HG02852 (cell line): Measurements from ENCODE around the gene LAGE3.

ENCODE experiments used
- ATAC-seq: cut with Tn5 transposase; IDR thresholded peaks from one replicate; pipeline ENCODE4 v1.9.1; 2021; ENCODE audit warnings: mild to moderate bottlenecking, moderate library complexity; ENCODE audit not compliant: unreplicated experiment

The LAGE3 gene

GRCh38 chrX:154436983-154437752 is 41.9 kb downstream of the LAGE3 start, which contains the start of gene GDI1:
TSS of gene GDI1 (plus strand) at chrX:154437154. CDS start at chrX:154437255, 101 bp downstream.
- no peak for ATAC-seq

GRCh38 chrX:154436374-154436982 is 42.6 kb downstream of the LAGE3 start:
- ATAC-seq: no peak

DNA sequence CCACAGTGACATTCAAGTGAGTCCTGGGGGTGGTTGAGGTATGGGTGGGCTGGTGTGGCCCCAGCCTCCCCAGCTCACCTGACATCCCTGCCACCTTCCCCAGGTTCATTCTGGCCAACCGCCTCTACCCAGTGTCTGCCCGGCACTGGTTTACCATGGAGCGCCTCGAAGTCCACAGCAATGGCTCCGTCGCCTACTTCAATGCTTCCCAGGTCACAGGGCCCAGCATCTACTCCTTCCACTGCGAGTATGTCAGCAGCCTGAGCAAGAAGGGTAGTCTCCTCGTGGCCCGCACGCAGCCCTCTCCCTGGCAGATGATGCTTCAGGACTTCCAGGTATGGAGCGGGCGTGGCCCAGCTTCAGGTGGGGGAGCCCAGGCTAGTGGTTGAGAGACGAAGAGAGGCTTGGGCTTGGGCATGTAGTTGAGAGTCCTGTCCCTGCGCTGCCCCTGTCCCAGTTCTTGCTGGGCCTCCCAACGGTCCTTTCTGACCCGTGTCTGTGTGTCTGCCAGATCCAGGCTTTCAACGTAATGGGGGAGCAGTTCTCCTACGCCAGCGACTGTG is 43.8 kb downstream of the LAGE3 start:
- no peak for ATAC-seq

- no peak for ATAC-seq
Observed at GRCh38 chrX:154434394-154435168, 44.5 kb downstream of the LAGE3 start.

DNA sequence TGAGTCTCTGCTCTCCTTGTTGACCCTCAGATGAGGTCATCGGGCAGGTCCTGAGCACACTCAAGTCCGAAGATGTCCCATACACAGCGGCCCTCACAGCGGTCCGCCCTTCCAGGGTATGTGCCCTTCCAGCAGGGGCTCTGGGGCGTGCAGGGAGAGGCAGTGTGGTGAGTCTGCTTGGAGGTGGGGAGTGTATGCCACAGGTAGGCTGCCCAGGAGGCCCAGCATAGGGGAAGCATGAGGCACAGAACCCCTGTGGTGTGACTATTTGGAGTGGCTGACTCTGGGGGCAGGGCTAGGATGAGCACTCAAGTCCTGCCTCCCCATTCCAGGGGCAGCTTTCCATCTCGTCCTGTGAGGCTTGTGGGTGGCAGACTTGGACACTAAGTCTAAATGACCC is 45.5 kb downstream of the LAGE3 start:
- ATAC-seq: no peak

DNA sequence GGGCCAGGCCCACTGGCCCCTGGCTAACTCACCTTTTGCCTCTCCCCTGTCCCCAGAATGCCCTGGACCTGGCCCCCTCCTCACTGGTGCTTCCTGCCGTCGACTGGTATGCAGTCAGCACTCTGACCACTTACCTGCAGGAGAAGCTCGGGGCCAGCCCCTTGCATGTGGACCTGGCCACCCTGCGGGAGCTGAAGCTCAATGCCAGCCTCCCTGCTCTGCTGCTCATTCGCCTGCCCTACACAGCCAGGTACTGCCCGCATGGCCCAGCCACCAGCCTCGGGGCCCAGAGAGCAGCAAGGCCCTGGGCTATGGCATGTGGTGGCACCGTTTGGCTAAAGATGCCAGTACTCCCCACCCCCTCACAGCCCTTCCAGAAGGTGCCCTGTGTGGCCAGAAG is 46.9 kb downstream of the LAGE3 start:
- ATAC-seq: no peak

DNA sequence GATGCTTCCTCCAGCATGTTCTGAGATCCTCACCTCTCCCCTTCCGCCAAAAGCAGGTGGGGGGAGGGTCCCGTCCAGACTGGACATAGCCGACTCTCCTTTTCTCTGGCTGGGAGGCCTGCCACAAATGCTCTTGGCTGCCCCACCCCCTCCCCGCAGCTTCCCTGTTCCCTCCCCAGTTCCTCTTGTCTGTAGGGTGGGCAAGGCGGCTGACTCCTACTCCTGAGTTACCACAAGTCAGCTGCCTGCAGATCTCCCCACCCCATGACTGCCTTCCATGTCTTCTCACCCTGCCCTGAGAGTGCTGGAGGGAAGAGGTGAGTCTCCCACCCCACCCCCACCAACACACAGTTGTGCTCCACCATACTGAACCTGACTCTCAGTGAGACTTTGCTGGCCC is 47.7 kb downstream of the LAGE3 start:
- no peak for ATAC-seq

- no peak for ATAC-seq
Observed at GRCh38 chrX:154430916-154431315, 48.2 kb downstream of the LAGE3 start.

DNA sequence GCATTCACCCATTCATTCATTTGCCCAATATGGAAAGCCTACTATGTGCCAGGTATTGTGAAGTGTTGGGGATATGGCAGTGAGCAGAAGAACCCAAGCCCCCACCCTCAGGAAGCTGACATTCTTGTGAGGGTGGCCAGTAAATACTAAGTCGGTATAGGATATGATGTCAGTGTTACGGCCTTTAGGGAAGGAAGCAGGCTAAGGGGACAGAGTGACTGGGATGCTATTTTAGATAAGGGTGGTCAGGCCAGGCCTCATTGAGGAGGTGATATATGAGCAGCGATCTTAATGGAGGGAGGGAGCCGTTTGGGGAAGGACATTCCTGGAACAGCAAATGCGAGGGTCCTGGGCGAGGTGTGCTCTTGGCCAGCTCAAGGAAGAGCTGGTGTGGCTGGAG is 48.6 kb downstream of the LAGE3 start:
- no peak for ATAC-seq

DNA sequence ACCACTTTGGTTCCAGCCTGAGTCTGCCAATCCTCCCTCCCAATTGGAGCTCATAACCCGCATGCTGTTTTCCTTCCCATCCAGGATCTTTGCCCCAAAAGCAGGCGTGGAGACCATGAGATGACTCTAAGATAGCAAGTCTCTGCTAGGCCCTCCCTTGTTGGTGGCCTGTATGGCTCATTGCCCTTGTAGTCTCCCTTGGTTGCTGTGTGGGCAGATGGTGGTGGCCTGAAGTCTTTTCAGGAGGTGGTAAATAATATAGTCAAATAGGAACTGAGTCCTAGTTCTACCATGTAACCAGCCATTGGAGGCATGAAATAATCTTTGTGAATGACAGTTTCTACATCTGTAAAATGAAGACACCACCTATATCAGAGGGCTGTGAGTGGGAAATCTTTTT is 49.4 kb downstream of the LAGE3 start:
- ATAC-seq: no peak

DNA sequence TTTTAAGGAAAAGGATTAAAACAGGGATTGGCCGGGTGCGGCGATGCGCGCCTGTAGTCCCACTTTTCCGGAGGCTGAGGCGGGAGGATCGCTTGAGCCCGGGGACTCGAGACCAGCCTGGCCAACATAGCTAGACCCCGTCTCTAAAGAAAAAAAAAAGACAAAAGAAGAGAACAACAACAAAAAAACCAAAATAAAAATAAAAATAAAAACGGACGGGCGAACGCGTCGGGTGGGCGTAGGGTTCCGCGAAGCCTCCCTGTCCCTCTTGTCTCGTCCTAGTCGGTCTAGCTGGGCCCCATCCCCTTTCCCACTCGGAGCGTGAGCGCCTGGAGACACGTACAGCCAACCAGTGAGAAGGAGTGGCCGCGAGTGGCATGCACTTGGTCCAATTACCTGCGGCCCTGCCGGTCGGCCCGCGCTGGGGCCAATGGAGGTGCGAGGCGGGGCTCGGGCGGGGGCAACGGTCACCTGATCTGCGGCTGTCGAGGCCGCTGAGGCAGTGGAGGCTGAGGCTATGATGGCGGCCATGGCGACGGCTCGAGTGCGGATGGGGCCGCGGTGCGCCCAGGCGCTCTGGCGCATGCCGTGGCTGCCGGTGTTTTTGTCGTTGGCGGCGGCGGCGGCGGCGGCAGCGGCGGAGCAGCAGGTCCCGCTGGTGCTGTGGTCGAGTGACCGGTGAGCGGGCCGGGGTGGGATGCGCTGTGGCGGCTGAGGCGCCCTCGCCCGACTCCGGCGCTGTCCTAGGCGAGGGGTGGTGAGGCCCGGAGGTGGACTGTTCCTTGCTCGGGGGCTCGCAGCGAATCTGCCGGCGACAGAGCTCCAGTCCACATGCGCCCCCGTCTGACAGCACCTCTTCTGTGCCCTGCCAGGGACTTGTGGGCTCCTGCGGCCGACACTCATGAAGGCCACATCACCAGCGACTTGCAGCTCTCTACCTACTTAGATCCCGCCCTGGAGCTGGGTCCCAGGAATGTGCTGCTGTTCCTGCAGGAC is 50.6 kb downstream of the LAGE3 start, which contains the start of gene ATP6AP1:
ATP6AP1 (plus strand) TSS at position 502 of the 996 bp plus-strand sequence; CDS start at position 518, 16 bp downstream.
- peak; percentile 93 for ATAC-seq
